ENCODE results near the gene IKZF1. TPM values are rescaled to one million over a fixed set of nuclear protein-coding genes. Genes with fewer than 3 reads are reported as not detected.

IKZF1 gene
- polyA plus RNA-seq, 6 donors from 2014 or later: 127 to 347 (median 205) TPM

GRCh38 chr7:50292165-50292757 is 12.3 kb upstream of the IKZF1 start:
- H3K27ac Mint-ChIP-seq: peak overlapping the region in 4 of 6 donors; percentile 5 to 64 (median 42)
- no peak for ATAC-seq (ENCODE audit: low read depth in 2 of 2)
- DNase-seq: no peak
- no peaks in the 10 kb centered on the region for H3K36me3 Mint-ChIP-seq
- H3K9me3 Mint-ChIP-seq: no peaks in the 10 kb centered on the region
- no peak overlapping the region for H3K4me3 Mint-ChIP-seq
- peaks cover 22 to 25% (median 24%) of the 10 kb centered on the region in 3 donors for H3K4me1 Mint-ChIP-seq
- H3K27me3 Mint-ChIP-seq: no peaks in the 10 kb centered on the region

GRCh38 chr7:50292763-50293162 is 11.8 kb upstream of the IKZF1 start:
- Mint-ChIP-seq H3K36me3 (no peaks in the 10 kb centered on the region), H3K27me3 (no peaks in the 10 kb centered on the region), H3K4me3 (no peak overlapping the region), H3K4me1 (peaks cover 22 to 25% (median 24%) of the 10 kb centered on the region in 3 donors), H3K27ac (peak overlapping the region in 4 of 6 donors; percentile 5 to 64 (median 22)), H3K9me3 (no peaks in the 10 kb centered on the region)
- no peak for DNase-seq
- ATAC-seq (ENCODE audit: low read depth in 2 of 2): no peak

- H3K9me3 Mint-ChIP-seq: no peaks in the 10 kb centered on the region
- no peaks in the 10 kb centered on the region for H3K27me3 Mint-ChIP-seq
- peak; percentile 80 to 81 for ATAC-seq (ENCODE audit: low read depth in 2 of 2)
- H3K4me3 Mint-ChIP-seq: peak overlapping the region in 3 of 8 donors; percentile 11 to 61 (median 16)
- H3K27ac Mint-ChIP-seq: peak overlapping the region in 5 of 6 donors; percentile 5 to 67 (median 59)
- no peak for DNase-seq
- H3K36me3 Mint-ChIP-seq: no peaks in the 10 kb centered on the region
- H3K4me1 Mint-ChIP-seq: peaks cover 23 to 25% (median 24%) of the 10 kb centered on the region in 3 donors
These were observed 10.9 kb upstream of the IKZF1 start for GRCh38 chr7:50293509-50294179.

- H3K27me3 Mint-ChIP-seq: no peaks in the 10 kb centered on the region
- DNase-seq (no peak), ATAC-seq (ENCODE audit: low read depth in 2 of 2) (no peak)
- H3K4me1 Mint-ChIP-seq: peaks cover 25 to 32% (median 27%) of the 10 kb centered on the region in 3 donors
- no peaks in the 10 kb centered on the region for H3K9me3 Mint-ChIP-seq
- H3K36me3 Mint-ChIP-seq: no peaks in the 10 kb centered on the region
- no peak overlapping the region for H3K27ac Mint-ChIP-seq
- no peak overlapping the region for H3K4me3 Mint-ChIP-seq
These were observed 9.4 kb upstream of the IKZF1 start for GRCh38 chr7:50295133-50295532.

- H3K4me1 Mint-ChIP-seq: peaks cover 32 to 39% (median 33%) of the 10 kb centered on the region in 3 donors
These were observed 7.7 kb upstream of the IKZF1 start for GRCh38 chr7:50296799-50297198.

GRCh38 chr7:50298811-50299562 is 5.5 kb upstream of the IKZF1 start:
- DNase-seq (no peak), ATAC-seq (ENCODE audit: low read depth in 2 of 2) (no peak)
- no peaks in the 10 kb centered on the region for H3K36me3 Mint-ChIP-seq
- H3K4me1 Mint-ChIP-seq: peaks cover 17 to 33% (median 20%) of the 10 kb centered on the region in 3 donors
- H3K4me3 Mint-ChIP-seq: peak overlapping the region in 2 of 8 donors; percentile 18 to 36
- no peaks in the 10 kb centered on the region for H3K27me3 Mint-ChIP-seq
- no peaks in the 10 kb centered on the region for H3K9me3 Mint-ChIP-seq
- H3K27ac Mint-ChIP-seq: peak overlapping the region in 1 of 6 donors; percentile 12

More at GRCh38 chr7:50296799-50297198, 7.7 kb upstream of the IKZF1 start:
- Mint-ChIP-seq H3K27me3 (no peaks in the 10 kb centered on the region), H3K36me3 (no peaks in the 10 kb centered on the region), H3K27ac (peak overlapping the region in 1 of 6 donors; percentile 11), H3K4me3 (no peak overlapping the region), H3K9me3 (no peaks in the 10 kb centered on the region)
- ATAC-seq (ENCODE audit: low read depth in 2 of 2): no peak
- no peak for DNase-seq

- H3K36me3 Mint-ChIP-seq: peaks cover 0 to 4% of the 10 kb centered on the region in 2 donors
- no peak for ATAC-seq (ENCODE audit: low read depth in 2 of 2)
- no peak for DNase-seq
- peak overlapping the region in 4 of 6 donors; percentile 16 to 78 (median 42) for H3K27ac Mint-ChIP-seq
- no peaks in the 10 kb centered on the region for H3K27me3 Mint-ChIP-seq
- H3K4me3 Mint-ChIP-seq: peak overlapping the region in 1 of 8 donors; percentile 62
- H3K4me1 Mint-ChIP-seq: peaks cover 14 to 35% (median 16%) of the 10 kb centered on the region in 3 donors
- no peaks in the 10 kb centered on the region for H3K9me3 Mint-ChIP-seq
These were observed 4.2 kb upstream of the IKZF1 start for GRCh38 chr7:50300336-50300735.

GRCh38 chr7:50302486-50303334 is 1.8 kb upstream of the IKZF1 start:
- Mint-ChIP-seq H3K4me3 (peak overlapping the region; percentile 70 to 92 (median 84)), H3K27me3 (no peaks in the 10 kb centered on the region)
- no peak for DNase-seq

GRCh38 chr7:50303335-50304128 is 984 bp upstream of the IKZF1 start:
- no peaks in the 10 kb centered on the region for H3K27me3 Mint-ChIP-seq
- peak; percentile 46 to 53 for ATAC-seq (ENCODE audit: low read depth in 2 of 2)
- H3K9me3 Mint-ChIP-seq: no peaks in the 10 kb centered on the region
- peaks cover 26 to 51% (median 29%) of the 10 kb centered on the region in 3 donors for H3K4me1 Mint-ChIP-seq
- H3K4me3 Mint-ChIP-seq: peak overlapping the region; percentile 70 to 92 (median 84)
- peaks cover 0 to 10% of the 10 kb centered on the region in 2 donors for H3K36me3 Mint-ChIP-seq
- DNase-seq: peak; percentile 62
- H3K27ac Mint-ChIP-seq: peak overlapping the region; percentile 15 to 79 (median 74)

More at GRCh38 chr7:50302486-50303334, 1.8 kb upstream of the IKZF1 start:
- Mint-ChIP-seq H3K9me3 (no peaks in the 10 kb centered on the region), H3K4me1 (peaks cover 21 to 43% (median 21%) of the 10 kb centered on the region in 3 donors), H3K36me3 (peaks cover 0 to 10% of the 10 kb centered on the region in 2 donors), H3K27ac (peak overlapping the region; percentile 60 to 79 (median 76))
- no peak for ATAC-seq (ENCODE audit: low read depth in 2 of 2)

- Mint-ChIP-seq H3K4me1 (peaks cover 25 to 62% (median 42%) of the 10 kb centered on the region in 3 donors), H3K4me3 (peak overlapping the region; percentile 83 to 100 (median 99)), H3K9me3 (no peaks in the 10 kb centered on the region), H3K27me3 (no peaks in the 10 kb centered on the region), H3K36me3 (peaks cover 0 to 17% of the 10 kb centered on the region in 2 donors), H3K27ac (peak overlapping the region; percentile 86 to 98 (median 94))
- peak; percentile 64 to 72 for ATAC-seq (ENCODE audit: low read depth in 2 of 2)
- peak; percentile 59 for DNase-seq
These were observed 531 bp downstream of the IKZF1 start for GRCh38 chr7:50304911-50305582.

- Mint-ChIP-seq H3K36me3 (peaks cover 0 to 17% of the 10 kb centered on the region in 2 donors), H3K27me3 (no peaks in the 10 kb centered on the region), H3K9me3 (no peaks in the 10 kb centered on the region), H3K4me1 (peaks cover 25 to 62% (median 44%) of the 10 kb centered on the region in 3 donors), H3K4me3 (peak overlapping the region; percentile 83 to 100 (median 99)), H3K27ac (peak overlapping the region; percentile 86 to 97 (median 92))
- DNase-seq: no peak
- no peak for ATAC-seq (ENCODE audit: low read depth in 2 of 2)
These were observed 1.3 kb downstream of the IKZF1 start for GRCh38 chr7:50305583-50306493.

Measured in naive B cell (primary cell).